Astrocyte (in vitro differentiated cells and primary cell): ENCODE measurements around the gene AGPAT3.

Experiments
- CTCF ChIP-seq: IDR thresholded peaks from 2 replicates; pipeline ENCODE4 v1.5.1; 2011; ENCODE audit warnings: low read depth, mild to moderate bottlenecking, inconsistent platforms, low read length, moderate library complexity; ENCODE audit not compliant: insufficient read depth
- EZH2 ChIP-seq: IDR thresholded peaks from 2 replicates; pipeline ENCODE4 v1.6.1; 2012; ENCODE audit warnings: mild to moderate bottlenecking, low read length, inconsistent platforms; ENCODE audit not compliant: insufficient read depth

- TF ChIP-seq CTCF = no peak
- TF ChIP-seq EZH2 = no peak
Measured at GRCh38 chr21:43991447-43991991, 126.5 kb downstream of the AGPAT3 start.
